PC-3 (cell line): Measurements from ENCODE around the gene BACE2. TPM values are rescaled to one million over a fixed set of nuclear protein-coding genes. Genes with fewer than 3 reads are reported as not detected.

Experiments
- ATAC-seq: fragments of 200-7000 bp; cut with Tn5 transposase; 2 replicates; pipeline ENCODE4 v1.9.1; 2020; ENCODE audit warnings: mild to moderate bottlenecking, moderate library complexity
- BruUV-seq: library from RNA; stranded (reverse); fragments of 400-500 nt; replicated peaks from 2 replicates; lab custom pipeline; 2021; lab: Mats Ljungman, UMichigan
- CTCF ChIA-PET: fragments of 300-600 bp; sonication (Branson Sonifier 250); formaldehyde crosslinking; loops from one replicate; lab custom pipeline; 2022; ENCODE audit warnings: antibody characterized with exemption; lab: Charles Lee
- POLR2A ChIA-PET: fragments of 300-600 bp; sonication (Branson Sonifier 250); formaldehyde crosslinking; loops from one replicate; lab custom pipeline; 2022; ENCODE audit warnings: antibody characterized with exemption; ENCODE audit not compliant: unreplicated experiment; lab: Charles Lee
- DNase-seq: peaks from one replicate; pipeline ENCODE4 v3.0.0-alpha.2; 2015
- H2AFZ ChIP-seq: fragments of 300-600 bp; sonication (generic); 2 replicates; pipeline ENCODE4 v1.6.0; 2016; ENCODE audit warnings: antibody characterized with exemption, low read length
- H3F3A ChIP-seq: fragments of 300-600 bp; sonication (generic); one replicate; pipeline ENCODE4 v1.6.0; 2017; ENCODE audit warnings: antibody characterized with exemption, low read length, control low read depth, mild to moderate bottlenecking; ENCODE audit not compliant: unreplicated experiment
- H3K27ac ChIP-seq: fragments of 300-600 bp; sonication (generic); 2 replicates; pipeline ENCODE4 v1.5.1; 2016; ENCODE audit warnings: mild to moderate bottlenecking, low read length
- H3K27me3 ChIP-seq: fragments of 300-600 bp; sonication (generic); 2 replicates; pipeline ENCODE4 v1.6.1; 2016; ENCODE audit warnings: low read length, mixed read lengths
- H3K36me3 ChIP-seq: fragments of 300-600 bp; sonication (generic); 2 replicates; pipeline ENCODE4 v1.6.1; 2016; ENCODE audit warnings: low read depth, mixed run types, low read length, mixed read lengths
- H3K4me1 ChIP-seq: fragments of 300-600 bp; sonication (generic); 2 replicates; pipeline ENCODE4 v1.5.1; 2016; ENCODE audit warnings: low read length; ENCODE audit not compliant: insufficient read depth
- H3K4me2 ChIP-seq: fragments of 300-600 bp; sonication (generic); 2 replicates; pipeline ENCODE4 v1.6.0; 2016; ENCODE audit warnings: low read length
- H3K4me3 ChIP-seq: fragments of 300-600 bp; sonication (generic); 2 replicates; pipeline ENCODE4 v1.5.1; 2016; ENCODE audit warnings: mild to moderate bottlenecking, low read length, mixed read lengths
- H3K79me2 ChIP-seq: fragments of 300-600 bp; sonication (generic); 2 replicates; pipeline ENCODE4 v1.6.1; 2017; ENCODE audit warnings: low read length, mixed read lengths
- H3K9ac ChIP-seq: fragments of 300-600 bp; sonication (generic); 2 replicates; pipeline ENCODE4 v1.6.0; 2016; ENCODE audit warnings: mild to moderate bottlenecking, low read length
- H3K9me2 ChIP-seq: fragments of 300-600 bp; sonication (generic); replicated peaks from 2 replicates; pipeline ENCODE4 v1.6.1; 2016; ENCODE audit warnings: mixed run types, low read length, mixed read lengths
- H3K9me3 ChIP-seq: fragments of 300-600 bp; sonication (generic); 2 replicates; pipeline ENCODE4 v1.6.1; 2016; ENCODE audit warnings: low read length, mixed read lengths
- H4K20me1 ChIP-seq: fragments of 300-600 bp; sonication (generic); 2 replicates; pipeline ENCODE4 v1.6.1; 2016; ENCODE audit warnings: low read length, mixed read lengths
- CTCF ChIP-seq: fragments of 300-600 bp; sonication (generic); conservative IDR thresholded peaks from 2 replicates; pipeline ENCODE4 v1.5.1; 2017; ENCODE audit warnings: antibody characterized with exemption, low read depth, mild to moderate bottlenecking, low read length
- EZH2 ChIP-seq: fragments of 300-600 bp; sonication (generic); IDR thresholded peaks from one replicate; pipeline ENCODE4 v1.6.1; 2017; ENCODE audit warnings: antibody characterized with exemption, mild to moderate bottlenecking, low read length; ENCODE audit not compliant: unreplicated experiment
- EZH2phosphoT487 ChIP-seq: fragments of 300-600 bp; sonication (generic); IDR thresholded peaks from 2 replicates; pipeline ENCODE4 v1.6.1; 2018; ENCODE audit warnings: mild to moderate bottlenecking, antibody characterized with exemption, low read length, borderline replicate concordance
- intact Hi-C: fragments of 100-400 bp; cut with micrococcal nuclease; formaldehyde crosslinking; loops from 2 replicates; pipeline ENCODE4 v1.9.0; 2023
- total RNA-seq: library from RNA; depleted of rRNA; stranded (reverse); fragments of >200 nt; gene quantifications from 2 replicates; pipeline ENCODE4 v1.2.3, GENCODE V29; 2014

BACE2 gene
- total RNA-seq, 1 experiment from 2014 or later: 89.2 TPM

- Histone ChIP-seq H3K79me2 (no peaks in the 10 kb centered on the region), H2AFZ (no peak overlapping the region), H3K9me2 (no peaks in the 10 kb centered on the region), H3K4me2 (no peak overlapping the region), H3K4me1 (peaks cover 9% of the 10 kb centered on the region), H3F3A (no peaks in the 10 kb centered on the region), H3K4me3 (no peak overlapping the region), H3K27ac (no peak overlapping the region), H3K36me3 (no peaks in the 10 kb centered on the region), H3K9ac (no peak overlapping the region), H3K27me3 (no peaks in the 10 kb centered on the region), H3K9me3 (no peaks in the 10 kb centered on the region), H4K20me1 (no peaks in the 10 kb centered on the region)
- BruUV-seq: no TSS peak
- no peak for TF ChIP-seq EZH2phosphoT487
- no peak for TF ChIP-seq CTCF
- no peak for TF ChIP-seq EZH2
- CTCF ChIA-PET: no interaction called here
- DNase-seq: no peak
- intact Hi-C loops: no loop called here
- POLR2A ChIA-PET: no interaction called here
- no peak for ATAC-seq
Measured at GRCh38 chr21:41160036-41160435, 7.9 kb upstream of the BACE2 start.

GRCh38 chr21:41161428-41161827 is 6.5 kb upstream of the BACE2 start:
- CTCF ChIA-PET: no interaction called here
- TF ChIP-seq CTCF (no peak), EZH2 (no peak), EZH2phosphoT487 (no peak)
- H3K4me1 ChIP-seq: peaks cover 21% of the 10 kb centered on the region
- no peaks in the 10 kb centered on the region for H3K36me3 ChIP-seq
- H3K9me3 ChIP-seq: no peaks in the 10 kb centered on the region
- H3K9ac ChIP-seq: no peak overlapping the region
- no peaks in the 10 kb centered on the region for H3K79me2 ChIP-seq
- H3K27me3 ChIP-seq: no peaks in the 10 kb centered on the region
- H4K20me1 ChIP-seq: no peaks in the 10 kb centered on the region
- intact Hi-C loops: no loop called here
- H3K9me2 ChIP-seq: no peaks in the 10 kb centered on the region
- no peak overlapping the region for H3K4me2 ChIP-seq
- no peak overlapping the region for H3K27ac ChIP-seq
- no peak overlapping the region for H3K4me3 ChIP-seq
- ATAC-seq (no peak), DNase-seq (no peak)
- H2AFZ ChIP-seq: no peak overlapping the region
- POLR2A ChIA-PET: no interaction called here
- no TSS peak for BruUV-seq
- no peaks in the 10 kb centered on the region for H3F3A ChIP-seq

DNA sequence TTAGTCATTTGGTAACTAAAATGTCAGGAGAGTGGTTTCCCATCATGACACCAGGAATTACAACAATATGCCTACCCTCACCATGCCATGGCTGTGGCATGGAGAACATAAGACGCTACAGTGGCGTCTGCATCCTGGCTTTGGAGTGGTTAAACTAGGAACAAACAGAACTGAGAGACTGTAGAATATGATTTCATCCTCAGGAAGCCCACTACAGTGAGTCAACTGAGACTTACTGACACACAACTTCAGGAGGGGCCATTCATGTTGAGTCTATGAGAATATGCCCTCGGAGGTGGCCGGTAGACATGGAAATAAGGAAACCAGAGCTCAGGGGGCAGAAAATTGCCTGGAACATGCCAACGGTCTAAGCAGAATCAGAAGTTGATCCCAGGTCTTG is 5.9 kb upstream of the BACE2 start:
- H3K4me1 ChIP-seq: peaks cover 23% of the 10 kb centered on the region
- H3K27ac ChIP-seq: no peak overlapping the region
- H3F3A ChIP-seq: no peaks in the 10 kb centered on the region
- H2AFZ ChIP-seq: no peak overlapping the region
- H3K9me3 ChIP-seq: no peaks in the 10 kb centered on the region
- no peaks in the 10 kb centered on the region for H3K79me2 ChIP-seq
- no peaks in the 10 kb centered on the region for H4K20me1 ChIP-seq
- H3K36me3 ChIP-seq: no peaks in the 10 kb centered on the region
- no peaks in the 10 kb centered on the region for H3K27me3 ChIP-seq
- ChIA-PET CTCF (no interaction called here), POLR2A (no interaction called here)
- no peak for TF ChIP-seq CTCF
- TF ChIP-seq EZH2: no peak
- no peak for TF ChIP-seq EZH2phosphoT487
- H3K4me3 ChIP-seq: no peak overlapping the region
- ATAC-seq (no peak), DNase-seq (no peak)
- intact Hi-C loops: no loop called here
- H3K9me2 ChIP-seq: no peaks in the 10 kb centered on the region
- BruUV-seq: no TSS peak
- no peak overlapping the region for H3K9ac ChIP-seq
- H3K4me2 ChIP-seq: no peak overlapping the region
